Neuronal stem cell (in vitro differentiated cells): ENCODE measurements around the gene BRD3OS.

Experiments used
- DNase-seq: peaks from one replicate; pipeline ENCODE4 v3.0.0-alpha.2; 2013; ENCODE audit warnings: low spot score
- H2AFZ ChIP-seq: one replicate; pipeline ENCODE4 v1.6.1; 2013; ENCODE audit warnings: mild to moderate bottlenecking, low read length, inconsistent platforms
- H2AK5ac ChIP-seq: 2 replicates; pipeline ENCODE4 v1.6.1; 2013; ENCODE audit warnings: low read depth, mild to moderate bottlenecking, inconsistent platforms, low read length, moderate library complexity, mixed read lengths
- H2BK120ac ChIP-seq: 2 replicates; pipeline ENCODE4 v1.6.1; 2013; ENCODE audit warnings: low read depth, mild to moderate bottlenecking, inconsistent platforms, low read length, moderate library complexity, mixed read lengths
- H2BK12ac ChIP-seq: one replicate; pipeline ENCODE4 v1.6.1; 2013; ENCODE audit warnings: low read length, inconsistent platforms
- H2BK15ac ChIP-seq: 2 replicates; pipeline ENCODE4 v1.6.1; 2013; ENCODE audit warnings: mild to moderate bottlenecking, low read length, inconsistent platforms, mixed read lengths
- H2BK5ac ChIP-seq: one replicate; pipeline ENCODE4 v1.6.1; 2013; ENCODE audit warnings: inconsistent platforms, mild to moderate bottlenecking, low read length, moderate library complexity
- H3K14ac ChIP-seq: one replicate; pipeline ENCODE4 v1.6.1; 2013; ENCODE audit warnings: low read length, inconsistent platforms
- H3K18ac ChIP-seq: 2 replicates; pipeline ENCODE4 v1.6.1; 2013; ENCODE audit warnings: low read length, inconsistent platforms
- H3K23ac ChIP-seq: 2 replicates; pipeline ENCODE4 v1.6.1; 2013; ENCODE audit warnings: low read depth, mild to moderate bottlenecking, mixed read lengths, low read length, inconsistent platforms; ENCODE audit not compliant: poor library complexity
- H3K27ac ChIP-seq: replicated peaks from 3 replicates; pipeline ENCODE4 v1.5.1; 2013; ENCODE audit warnings: low read length, inconsistent platforms
- H3K27me3 ChIP-seq, 3 experiments: 2 replicates each; pipeline ENCODE4 v1.6.1; 2013; ENCODE audit warnings: low read length in 3 of 3, mild to moderate bottlenecking in 2 of 3, inconsistent platforms in 1 of 3, low read depth in 1 of 3, mixed read lengths in 1 of 3, moderate library complexity in 1 of 3; ENCODE audit not compliant: control insufficient read depth in 3 of 3, insufficient read depth in 3 of 3
- H3K36me3 ChIP-seq, 2 donors: replicated peaks in 1 of 2; 2 replicates each; pipeline ENCODE4 v1.6.1; 2013; ENCODE audit warnings: low read length in 2 of 2; ENCODE audit not compliant: control insufficient read depth in 2 of 2, insufficient read depth in 2 of 2
- H3K4ac ChIP-seq: 2 replicates; pipeline ENCODE4 v1.6.1; 2013; ENCODE audit warnings: inconsistent platforms, mild to moderate bottlenecking, low read length, moderate library complexity
- H3K4me1 ChIP-seq, 2 donors: 1 replicate in 1 of 2; 2 replicates in 1 of 2; pipeline ENCODE4 v1.6.1; 2013; ENCODE audit warnings: low read length in 2 of 2, low read depth in 1 of 2; ENCODE audit not compliant: control insufficient read depth in 2 of 2, insufficient read depth in 1 of 2
- H3K4me2 ChIP-seq: one replicate; pipeline ENCODE4 v1.6.1; 2013; ENCODE audit warnings: mild to moderate bottlenecking, low read length, inconsistent platforms; ENCODE audit not compliant: insufficient read depth, poor library complexity, severe bottlenecking
- H3K4me3 ChIP-seq, 2 donors: 2 replicates each; pipeline ENCODE4 v1.5.1; 2013; ENCODE audit warnings: low read length in 2 of 2, mild to moderate bottlenecking in 2 of 2, inconsistent platforms in 1 of 2, moderate library complexity in 1 of 2
- H3K79me1 ChIP-seq: one replicate; pipeline ENCODE4 v1.6.1; 2013; ENCODE audit warnings: low read depth, mild to moderate bottlenecking, inconsistent platforms, low read length, moderate library complexity
- H3K9ac ChIP-seq: one replicate; pipeline ENCODE4 v1.6.1; 2013; ENCODE audit warnings: mild to moderate bottlenecking, low read depth, low read length, inconsistent platforms; ENCODE audit not compliant: poor library complexity
- H3K9me3 ChIP-seq, 2 donors: replicated peaks in 1 of 2; 2 replicates each; pipeline versions ENCODE3 to v1.6.1; 2013; ENCODE audit warnings: low read length in 2 of 2, mild to moderate bottlenecking in 2 of 2, inconsistent platforms in 1 of 2, low read depth in 1 of 2, mixed read lengths in 1 of 2, moderate library complexity in 1 of 2; ENCODE audit not compliant: control insufficient read depth in 2 of 2, insufficient read depth in 1 of 2
- H4K8ac ChIP-seq: one replicate; pipeline ENCODE4 v1.6.1; 2013; ENCODE audit warnings: low read depth, mild to moderate bottlenecking, inconsistent platforms, low read length, moderate library complexity
- H4K91ac ChIP-seq: one replicate; pipeline ENCODE4 v1.6.1; 2013; ENCODE audit warnings: low read length, low read depth, mild to moderate bottlenecking, inconsistent platforms; ENCODE audit not compliant: poor library complexity
- WGBS, 2 donors: extraction: QIAGEN DNeasy Blood & Tissue Kit; methylation state at CpG; one replicate each; pipeline ENCODE4 v1.1.7; 2013; ENCODE audit warnings: missing lambda C conversion rate in 2 of 2, mixed read lengths in 1 of 2; ENCODE audit not compliant: insufficient read length in 2 of 2, insufficient replicate concordance in 1 of 2; ENCODE audit errors: extremely low coverage in 2 of 2; 5-methylcytosine and 5-hydroxymethylcytosine counted together

Gene BRD3OS

GRCh38 chr9:133981958-133982681 is 43.2 kb upstream of the BRD3OS start:
- Histone ChIP-seq H2AK5ac (no peak overlapping the region), H3K9ac (no peak overlapping the region), H3K27ac (no peak overlapping the region), H2BK5ac (no peak overlapping the region), H3K9me3 (no peaks in the 10 kb centered on the region), H3K79me1 (peaks cover 42% of the 10 kb centered on the region), H2BK12ac (peak overlapping the region; percentile 66), H2AFZ (no peak overlapping the region), H3K18ac (peak overlapping the region; percentile 22), H3K4me1 (peaks cover 18 to 29% of the 10 kb centered on the region in 2 donors), H4K8ac (no peak overlapping the region), H3K23ac (no peak overlapping the region), H3K4me3 (no peak overlapping the region), H3K27me3 (no peaks in the 10 kb centered on the region), H4K91ac (no peak overlapping the region), H3K14ac (peak overlapping the region; percentile 47), H3K4ac (no peak overlapping the region), H3K36me3 (peaks cover 1 to 34% of the 10 kb centered on the region in 2 donors), H2BK15ac (no peak overlapping the region), H2BK120ac (no peak overlapping the region), H3K4me2 (no peak overlapping the region)
- WGBS, 2 donors = no CpG with 5 or more reads among the region's 28 CpGs
- DNase-seq = no peak

- no peak overlapping the region for H3K4me3 ChIP-seq
- H3K23ac ChIP-seq = peak overlapping the region; percentile 11
- H2BK5ac ChIP-seq = peak overlapping the region; percentile 88
Observed at GRCh38 chr9:133982971-133983720, 42.1 kb upstream of the BRD3OS start.

GRCh38 chr9:133986061-133986460 is 39.2 kb upstream of the BRD3OS start:
- Histone ChIP-seq H2BK5ac (no peak overlapping the region), H3K36me3 (peaks cover 4 to 32% of the 10 kb centered on the region in 2 donors), H4K8ac (no peak overlapping the region), H2AFZ (no peak overlapping the region), H3K79me1 (peaks cover 27% of the 10 kb centered on the region), H3K4ac (no peak overlapping the region), H3K18ac (no peak overlapping the region), H3K9ac (no peak overlapping the region), H3K27me3 (no peaks in the 10 kb centered on the region), H2BK120ac (no peak overlapping the region), H2BK15ac (no peak overlapping the region), H3K23ac (no peak overlapping the region), H2BK12ac (no peak overlapping the region), H4K91ac (no peak overlapping the region), H3K4me1 (peaks cover 13 to 21% of the 10 kb centered on the region in 2 donors), H3K27ac (no peak overlapping the region), H2AK5ac (no peak overlapping the region), H3K14ac (no peak overlapping the region), H3K4me2 (no peak overlapping the region), H3K9me3 (no peaks in the 10 kb centered on the region), H3K4me3 (no peak overlapping the region)
- DNase-seq = no peak
- no CpG with 5 or more reads among the region's 6 CpGs for WGBS, 2 donors

More at GRCh38 chr9:133982971-133983720, 42.1 kb upstream of the BRD3OS start:
- Histone ChIP-seq H3K36me3 (peaks cover 1 to 32% of the 10 kb centered on the region in 2 donors), H2AK5ac (no peak overlapping the region), H3K27me3 (no peaks in the 10 kb centered on the region), H4K8ac (no peak overlapping the region), H3K27ac (no peak overlapping the region), H3K9ac (no peak overlapping the region), H2BK12ac (no peak overlapping the region), H2BK120ac (no peak overlapping the region), H2BK15ac (no peak overlapping the region), H3K4me2 (no peak overlapping the region), H3K4ac (no peak overlapping the region), H4K91ac (no peak overlapping the region), H3K18ac (no peak overlapping the region), H3K14ac (no peak overlapping the region), H3K4me1 (peaks cover 19 to 29% of the 10 kb centered on the region in 2 donors), H2AFZ (no peak overlapping the region), H3K9me3 (no peaks in the 10 kb centered on the region), H3K79me1 (peaks cover 35% of the 10 kb centered on the region)
- WGBS, 2 donors = no CpG with 5 or more reads among the region's 25 CpGs
- no peak for DNase-seq

GRCh38 chr9:133986774-133987445 is 38.4 kb upstream of the BRD3OS start:
- Histone ChIP-seq H3K27ac (no peak overlapping the region), H3K9me3 (no peaks in the 10 kb centered on the region), H3K4me1 (peaks cover 13 to 21% of the 10 kb centered on the region in 2 donors), H3K4me2 (no peak overlapping the region), H3K79me1 (peaks cover 28% of the 10 kb centered on the region), H3K4ac (no peak overlapping the region), H4K8ac (no peak overlapping the region), H3K27me3 (no peaks in the 10 kb centered on the region), H2AK5ac (no peak overlapping the region), H2BK15ac (no peak overlapping the region), H3K18ac (no peak overlapping the region), H3K9ac (no peak overlapping the region), H2BK5ac (peak overlapping the region; percentile 19), H2AFZ (no peak overlapping the region), H3K23ac (peak overlapping the region; percentile 67), H2BK120ac (no peak overlapping the region), H3K14ac (no peak overlapping the region), H2BK12ac (no peak overlapping the region), H3K36me3 (peaks cover 4 to 32% of the 10 kb centered on the region in 2 donors), H4K91ac (no peak overlapping the region), H3K4me3 (no peak overlapping the region)
- WGBS, 2 donors = no CpG with 5 or more reads among the region's 13 CpGs
- DNase-seq = no peak
